Parathyroid adenoma (tissue), 2 donors: Measurements from ENCODE around the gene VANGL2.

Source experiments
- H2AFZ ChIP-seq: fragments of 300-600 bp; sonication (generic); one replicate; pipeline ENCODE4 v1.7.0; 2017; ENCODE audit warnings: antibody characterized with exemption, mild to moderate bottlenecking
- H3K27ac ChIP-seq: fragments of 300-600 bp; sonication (generic); one replicate; pipeline ENCODE4 v1.7.0; 2017
- H3K27me3 ChIP-seq: fragments of 300-600 bp; sonication (generic); one replicate; pipeline ENCODE4 v1.7.0; 2017; ENCODE audit warnings: low read length; ENCODE audit not compliant: control insufficient read depth, insufficient read depth
- H3K36me3 ChIP-seq: fragments of 300-600 bp; sonication (generic); one replicate; pipeline ENCODE4 v1.7.0; 2017; ENCODE audit warnings: low read length; ENCODE audit not compliant: control insufficient read depth, insufficient read depth
- H3K4me1 ChIP-seq: fragments of 300-600 bp; sonication (generic); one replicate; pipeline ENCODE4 v1.7.0; 2017; ENCODE audit warnings: control low read depth
- H3K4me2 ChIP-seq: fragments of 300-600 bp; sonication (generic); one replicate; pipeline ENCODE4 v1.7.0; 2017; ENCODE audit warnings: low read length
- H3K4me3 ChIP-seq: fragments of 300-600 bp; sonication (generic); one replicate; pipeline ENCODE4 v1.7.0; 2017; ENCODE audit warnings: low read depth, low read length
- H3K79me2 ChIP-seq: fragments of 300-600 bp; sonication (generic); one replicate; pipeline ENCODE4 v1.7.0; 2017; ENCODE audit warnings: control low read depth
- H3K9ac ChIP-seq: fragments of 300-600 bp; sonication (generic); one replicate; pipeline ENCODE4 v1.7.0; 2017; ENCODE audit warnings: mild to moderate bottlenecking
- H3K9me3 ChIP-seq: fragments of 300-600 bp; sonication (generic); one replicate; pipeline ENCODE4 v1.7.0; 2017; ENCODE audit warnings: low read length; ENCODE audit not compliant: control insufficient read depth
- TF ChIP-seq, protein P1 (sequence below): fragments of 300-600 bp; sonication (generic); IDR thresholded peaks from one replicate; pipeline ENCODE4 v1.7.0; 2017; ENCODE audit warnings: antibody characterized with exemption, mild to moderate bottlenecking
- donor health status: primary hyperparathyroidism.

Gene VANGL2

DNA sequence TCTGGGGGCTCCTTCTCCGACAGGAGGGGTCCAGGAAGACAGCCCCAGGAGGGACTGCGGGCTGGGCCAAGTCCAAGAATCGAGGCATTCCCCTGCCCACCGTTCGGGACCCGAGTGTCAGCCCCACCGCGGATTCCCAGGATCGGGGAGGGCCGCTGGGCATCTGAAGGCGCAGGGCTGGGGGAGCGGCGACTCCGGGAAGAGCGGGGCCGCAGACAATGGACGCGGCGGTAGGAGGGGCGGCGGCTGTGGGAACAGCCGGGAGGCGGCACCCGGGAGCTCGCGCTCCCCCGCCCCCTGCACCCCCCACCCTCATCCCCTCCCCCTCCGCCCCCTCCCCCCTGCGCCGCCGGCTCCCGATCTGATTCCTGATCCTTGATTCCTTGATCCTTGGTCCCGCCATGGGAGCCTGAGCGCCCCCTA lies at the start of gene VANGL2:
Gene VANGL2 (plus strand): TSS at position 342 of the 423 bp plus-strand sequence. CDS start 15,274 bp downstream, outside the sequence.
- H3K9me3 ChIP-seq: no peaks in the 10 kb centered on the region
- H2AFZ ChIP-seq: peak within 1 kb of the TSS; percentile 95
- H3K27me3 ChIP-seq: no peaks in the 10 kb centered on the region
- H3K36me3 ChIP-seq: no peaks in the 10 kb centered on the region
- H3K79me2 ChIP-seq: no peaks in the 10 kb centered on the region
- peak within 1 kb of the TSS; percentile 28 for H3K9ac ChIP-seq
- H3K4me2 ChIP-seq: peak within 1 kb of the TSS; percentile 98
- peak within 1 kb of the TSS; percentile 86 for H3K4me3 ChIP-seq
- TF ChIP-seq, protein P1, sequence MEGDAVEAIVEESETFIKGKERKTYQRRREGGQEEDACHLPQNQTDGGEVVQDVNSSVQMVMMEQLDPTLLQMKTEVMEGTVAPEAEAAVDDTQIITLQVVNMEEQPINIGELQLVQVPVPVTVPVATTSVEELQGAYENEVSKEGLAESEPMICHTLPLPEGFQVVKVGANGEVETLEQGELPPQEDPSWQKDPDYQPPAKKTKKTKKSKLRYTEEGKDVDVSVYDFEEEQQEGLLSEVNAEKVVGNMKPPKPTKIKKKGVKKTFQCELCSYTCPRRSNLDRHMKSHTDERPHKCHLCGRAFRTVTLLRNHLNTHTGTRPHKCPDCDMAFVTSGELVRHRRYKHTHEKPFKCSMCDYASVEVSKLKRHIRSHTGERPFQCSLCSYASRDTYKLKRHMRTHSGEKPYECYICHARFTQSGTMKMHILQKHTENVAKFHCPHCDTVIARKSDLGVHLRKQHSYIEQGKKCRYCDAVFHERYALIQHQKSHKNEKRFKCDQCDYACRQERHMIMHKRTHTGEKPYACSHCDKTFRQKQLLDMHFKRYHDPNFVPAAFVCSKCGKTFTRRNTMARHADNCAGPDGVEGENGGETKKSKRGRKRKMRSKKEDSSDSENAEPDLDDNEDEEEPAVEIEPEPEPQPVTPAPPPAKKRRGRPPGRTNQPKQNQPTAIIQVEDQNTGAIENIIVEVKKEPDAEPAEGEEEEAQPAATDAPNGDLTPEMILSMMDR: no peak
- H3K4me1 ChIP-seq: peaks cover 3% of the 10 kb centered on the region
- H3K27ac ChIP-seq: no peak within 1 kb of the TSS

DNA sequence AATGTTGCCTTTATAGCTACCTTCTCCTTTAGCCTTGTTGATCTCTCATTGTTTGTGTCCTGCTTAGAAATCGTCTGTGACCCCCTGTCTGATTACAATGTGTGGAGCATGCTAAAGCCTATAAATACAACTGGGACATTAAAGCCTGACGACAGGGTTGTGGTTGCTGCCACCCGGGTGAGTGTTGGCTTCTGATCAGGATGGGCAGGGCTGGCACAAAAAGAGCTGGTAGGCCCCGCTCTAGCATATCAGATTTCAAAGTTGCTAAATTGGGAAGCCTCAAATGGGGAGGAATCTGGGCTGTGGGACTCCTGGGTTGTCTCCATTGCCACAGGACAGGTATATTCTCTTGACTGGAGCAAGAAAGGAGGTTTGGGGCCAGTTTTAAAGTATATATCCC lies 48.7 kb upstream of the VANGL2 start:
- no peak overlapping the region for H2AFZ ChIP-seq
- H3K9me3 ChIP-seq: no peaks in the 10 kb centered on the region
- H3K9ac ChIP-seq: no peak overlapping the region
- H3K4me2 ChIP-seq: no peak overlapping the region
- H3K27ac ChIP-seq: no peak overlapping the region
- no peaks in the 10 kb centered on the region for H3K79me2 ChIP-seq
- H3K4me3 ChIP-seq: no peak overlapping the region
- H3K27me3 ChIP-seq: no peaks in the 10 kb centered on the region
- TF ChIP-seq, protein P1: no peak
- H3K4me1 ChIP-seq: no peaks in the 10 kb centered on the region
- H3K36me3 ChIP-seq: no peaks in the 10 kb centered on the region

DNA sequence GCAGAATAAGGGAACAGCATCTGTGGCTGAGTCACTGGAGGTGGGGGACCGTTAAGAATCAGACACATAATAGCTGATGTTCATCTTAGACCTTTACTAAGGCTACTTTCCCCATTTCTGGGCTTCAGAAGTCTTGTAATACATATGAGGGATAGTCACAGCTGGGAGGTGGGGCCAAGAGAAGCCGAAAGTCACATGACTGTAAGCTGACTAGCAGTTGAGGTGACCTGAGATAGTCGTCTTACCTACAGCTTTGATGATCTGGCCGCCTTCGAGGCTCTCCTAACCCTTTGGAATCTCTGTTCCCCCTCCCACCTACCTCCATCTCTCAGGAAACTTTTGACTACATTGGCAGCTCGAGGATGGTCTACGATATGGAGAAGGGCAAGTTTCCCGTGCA lies 47.8 kb upstream of the VANGL2 start:
- Histone ChIP-seq H3K36me3 (no peaks in the 10 kb centered on the region), H3K27ac (no peak overlapping the region), H3K4me3 (no peak overlapping the region), H2AFZ (no peak overlapping the region), H3K27me3 (no peaks in the 10 kb centered on the region), H3K4me1 (no peaks in the 10 kb centered on the region), H3K9ac (no peak overlapping the region), H3K4me2 (no peak overlapping the region), H3K79me2 (no peaks in the 10 kb centered on the region), H3K9me3 (no peaks in the 10 kb centered on the region)
- TF ChIP-seq, protein P1: no peak

DNA sequence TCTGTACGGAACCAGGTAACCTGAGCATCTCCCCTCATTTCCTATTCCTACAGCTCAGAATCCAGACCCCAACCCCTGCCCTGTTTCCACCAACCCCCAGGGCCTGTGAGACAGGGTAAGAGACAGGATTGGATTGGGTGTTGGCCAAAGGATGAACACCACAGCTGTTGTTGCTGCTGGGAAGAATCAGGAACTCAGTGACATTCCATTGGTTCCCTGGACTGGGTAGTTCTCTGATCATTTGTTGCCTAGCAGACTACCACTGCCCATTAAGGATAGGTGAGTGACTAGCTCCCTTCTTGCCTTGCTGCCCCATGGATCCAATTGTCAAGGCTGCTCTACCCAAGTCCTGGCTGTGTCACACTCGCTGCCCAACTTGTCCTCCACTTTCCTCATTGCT lies 47.1 kb upstream of the VANGL2 start:
- Histone ChIP-seq H3K36me3 (no peaks in the 10 kb centered on the region), H3K4me2 (no peak overlapping the region), H3K9me3 (no peaks in the 10 kb centered on the region), H3K4me3 (no peak overlapping the region), H3K9ac (no peak overlapping the region), H3K27ac (no peak overlapping the region), H3K79me2 (no peaks in the 10 kb centered on the region), H3K4me1 (no peaks in the 10 kb centered on the region), H2AFZ (no peak overlapping the region), H3K27me3 (no peaks in the 10 kb centered on the region)
- TF ChIP-seq, protein P1: no peak

DNA sequence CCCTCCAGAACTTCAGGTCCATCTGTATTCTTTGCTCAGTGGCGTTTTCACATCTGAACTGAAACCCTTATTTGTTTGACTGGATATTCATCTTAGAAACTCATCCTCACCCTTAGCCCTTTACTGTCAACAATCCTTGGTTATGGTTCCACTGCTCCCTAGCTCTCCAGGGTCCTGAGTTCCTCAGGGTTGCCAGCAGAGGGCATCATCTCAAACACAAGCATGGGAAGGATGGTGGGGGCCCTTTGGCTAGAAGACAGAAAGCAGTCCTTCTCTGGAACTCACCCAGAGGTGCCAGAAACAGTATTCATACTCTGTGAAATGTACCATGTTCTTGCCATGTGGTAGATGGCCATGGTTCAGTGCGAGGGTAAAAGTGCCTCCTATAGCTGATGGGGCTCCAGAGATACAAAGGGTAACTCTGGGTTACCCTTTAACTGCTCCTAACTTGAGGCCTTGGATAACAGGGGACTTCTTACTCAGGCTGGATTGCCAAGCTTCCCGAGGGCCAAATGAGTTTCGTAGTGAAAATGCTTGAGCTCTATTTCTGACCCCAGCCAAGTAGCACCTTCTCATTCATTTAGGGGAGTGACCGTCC lies 45.9 kb upstream of the VANGL2 start:
- Histone ChIP-seq H3K9ac (no peak overlapping the region), H3K4me2 (no peak overlapping the region), H3K36me3 (no peaks in the 10 kb centered on the region), H3K4me3 (no peak overlapping the region), H3K79me2 (no peaks in the 10 kb centered on the region), H3K4me1 (no peaks in the 10 kb centered on the region), H3K9me3 (no peaks in the 10 kb centered on the region), H3K27ac (no peak overlapping the region), H3K27me3 (no peaks in the 10 kb centered on the region), H2AFZ (no peak overlapping the region)
- TF ChIP-seq, protein P1: no peak
